Measurements from ENCODE around the gene ASPM.

Gene ASPM

GRCh38 chr1:197181982-197182381 is 35.5 kb upstream of the ASPM start:
- no CpG with 5 or more reads among the region's 3 CpGs for WGBS (ENCODE audit: extremely low coverage, insufficient coverage, low lambda C conversion rate)

GRCh38 chr1:197180252-197180878 is 33.9 kb upstream of the ASPM start:
- no peak overlapping the region for H2BK120ac ChIP-seq (ENCODE audit: low read depth, low read length)
- no peaks in the 10 kb centered on the region for H3K36me3 ChIP-seq (ENCODE audit: control insufficient read depth, insufficient read depth, low read length)
- H3K18ac ChIP-seq (ENCODE audit: low read length) = no peak overlapping the region
- peak; percentile 56 for DNase-seq
- H2BK15ac ChIP-seq (replicated peaks; ENCODE audit: low read depth) = no peak overlapping the region
- H3K23ac ChIP-seq (ENCODE audit: low read length) = no peak overlapping the region
- H3K9ac ChIP-seq (ENCODE audit: low read length) = no peak overlapping the region
- H3K79me2 ChIP-seq (ENCODE audit: control insufficient read depth, insufficient read depth, low read length) = no peaks in the 10 kb centered on the region
- no peaks in the 10 kb centered on the region for H3K27me3 ChIP-seq (ENCODE audit: insufficient read depth, low read length, poor library complexity)
- H4K5ac ChIP-seq (ENCODE audit: low read length) = no peak overlapping the region
- H3K56ac ChIP-seq (ENCODE audit: low read length) = no peak overlapping the region
- H4K8ac ChIP-seq (ENCODE audit: low read depth, low read length) = no peak overlapping the region
- H2BK5ac ChIP-seq (ENCODE audit: low read length) = no peak overlapping the region
- no peaks in the 10 kb centered on the region for H3K4me1 ChIP-seq (ENCODE audit: control insufficient read depth, low read depth, low read length)
- H3K4me3 ChIP-seq (ENCODE audit: low read length) = no peak overlapping the region
- no CpG with 5 or more reads among the region's 3 CpGs for WGBS (ENCODE audit: extremely low coverage, insufficient coverage, low lambda C conversion rate)
- H3K4ac ChIP-seq (ENCODE audit: low read depth, low read length) = no peak overlapping the region
- H3K79me1 ChIP-seq (ENCODE audit: low read length) = no peaks in the 10 kb centered on the region
- no peak overlapping the region for H3K27ac ChIP-seq (ENCODE audit: low read depth, low read length)
- no peak overlapping the region for H3K4me2 ChIP-seq (ENCODE audit: low read length)
- no peak overlapping the region for H2AK5ac ChIP-seq (ENCODE audit: low read length)

More at GRCh38 chr1:197181982-197182381, 35.5 kb upstream of the ASPM start:
- no peaks in the 10 kb centered on the region for H3K27me3 ChIP-seq (ENCODE audit: insufficient read depth, low read length, poor library complexity)
- H3K9ac ChIP-seq (ENCODE audit: low read length) = no peak overlapping the region
- no peak overlapping the region for H3K4ac ChIP-seq (ENCODE audit: low read depth, low read length)
- H2BK15ac ChIP-seq (replicated peaks; ENCODE audit: low read depth) = no peak overlapping the region
- no peak overlapping the region for H4K5ac ChIP-seq (ENCODE audit: low read length)
- no peak overlapping the region for H2BK120ac ChIP-seq (ENCODE audit: low read depth, low read length)
- H3K4me2 ChIP-seq (ENCODE audit: low read length) = no peak overlapping the region
- no peak overlapping the region for H3K56ac ChIP-seq (ENCODE audit: low read length)
- H3K4me3 ChIP-seq (ENCODE audit: low read length) = no peak overlapping the region
- no peak overlapping the region for H3K23ac ChIP-seq (ENCODE audit: low read length)
- H3K27ac ChIP-seq (ENCODE audit: low read depth, low read length) = no peak overlapping the region
- H3K79me2 ChIP-seq (ENCODE audit: control insufficient read depth, insufficient read depth, low read length) = no peaks in the 10 kb centered on the region
- no peak overlapping the region for H4K8ac ChIP-seq (ENCODE audit: low read depth, low read length)
- H3K4me1 ChIP-seq (ENCODE audit: control insufficient read depth, low read depth, low read length) = no peaks in the 10 kb centered on the region
- no peak overlapping the region for H2AK5ac ChIP-seq (ENCODE audit: low read length)
- no peak overlapping the region for H3K18ac ChIP-seq (ENCODE audit: low read length)
- no peaks in the 10 kb centered on the region for H3K79me1 ChIP-seq (ENCODE audit: low read length)
- no peaks in the 10 kb centered on the region for H3K36me3 ChIP-seq (ENCODE audit: control insufficient read depth, insufficient read depth, low read length)
- no peak overlapping the region for H2BK5ac ChIP-seq (ENCODE audit: low read length)
- no peak for DNase-seq

DNA sequence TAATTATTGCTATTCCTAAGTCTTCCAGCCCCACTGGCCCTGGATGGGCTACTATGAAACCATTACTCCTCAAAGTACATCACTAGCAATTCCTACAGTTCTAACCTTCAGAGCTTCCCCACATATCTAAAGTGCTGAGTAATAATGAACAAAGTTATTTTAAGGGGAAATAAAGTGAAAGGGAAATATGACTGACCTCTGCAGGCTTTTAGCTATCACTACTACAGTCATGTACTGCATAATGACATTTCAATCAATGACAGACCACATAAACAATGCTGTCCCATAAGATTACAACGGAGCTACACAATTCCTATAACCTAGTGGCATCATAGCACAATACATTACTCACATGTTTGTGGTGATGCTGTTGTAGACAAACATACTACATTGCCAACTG is 32.5 kb upstream of the ASPM start:
- Histone ChIP-seq H3K23ac (ENCODE audit: low read length) (no peak overlapping the region), H3K27me3 (ENCODE audit: insufficient read depth, low read length, poor library complexity) (no peaks in the 10 kb centered on the region), H4K5ac (ENCODE audit: low read length) (no peak overlapping the region), H4K8ac (ENCODE audit: low read depth, low read length) (no peak overlapping the region), H3K18ac (ENCODE audit: low read length) (no peak overlapping the region), H3K79me1 (ENCODE audit: low read length) (no peaks in the 10 kb centered on the region), H3K4ac (ENCODE audit: low read depth, low read length) (no peak overlapping the region), H2BK120ac (ENCODE audit: low read depth, low read length) (no peak overlapping the region), H2AK5ac (ENCODE audit: low read length) (no peak overlapping the region), H3K56ac (ENCODE audit: low read length) (no peak overlapping the region), H2BK5ac (ENCODE audit: low read length) (no peak overlapping the region), H3K36me3 (ENCODE audit: control insufficient read depth, insufficient read depth, low read length) (no peaks in the 10 kb centered on the region), H3K4me2 (ENCODE audit: low read length) (no peak overlapping the region), H2BK15ac (replicated peaks; ENCODE audit: low read depth) (no peak overlapping the region), H3K4me1 (ENCODE audit: control insufficient read depth, low read depth, low read length) (no peaks in the 10 kb centered on the region), H3K9ac (ENCODE audit: low read length) (no peak overlapping the region), H3K4me3 (ENCODE audit: low read length) (no peak overlapping the region), H3K27ac (ENCODE audit: low read depth, low read length) (no peak overlapping the region), H3K79me2 (ENCODE audit: control insufficient read depth, insufficient read depth, low read length) (no peaks in the 10 kb centered on the region)
- DNase-seq = no peak
- no CpG with 5 or more reads among the region's 1 CpG for WGBS (ENCODE audit: extremely low coverage, insufficient coverage, low lambda C conversion rate)

DNA sequence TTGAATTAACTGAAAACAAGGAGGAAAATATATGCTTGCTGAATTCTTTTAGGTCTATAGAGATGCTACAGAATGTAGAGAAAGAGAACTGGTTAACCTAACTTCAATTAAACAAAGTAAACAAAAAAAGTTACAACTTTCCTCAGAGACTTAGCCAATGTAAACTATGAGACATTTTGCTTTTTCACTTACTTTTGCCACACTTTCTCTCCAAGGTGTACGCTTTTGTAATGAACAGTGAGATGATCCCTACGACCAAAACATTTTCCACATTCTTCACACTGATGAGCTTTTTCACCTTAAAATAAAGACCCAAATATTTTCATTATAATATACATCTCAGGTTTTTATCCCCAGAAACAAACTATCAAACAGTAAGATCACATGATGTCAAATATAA is 28.3 kb upstream of the ASPM start:
- no CpG with 5 or more reads among the region's 2 CpGs for WGBS (ENCODE audit: extremely low coverage, insufficient coverage, low lambda C conversion rate)
- H3K4me3 ChIP-seq (ENCODE audit: low read length) = no peak overlapping the region
- H3K79me2 ChIP-seq (ENCODE audit: control insufficient read depth, insufficient read depth, low read length) = no peaks in the 10 kb centered on the region
- H2BK15ac ChIP-seq (replicated peaks; ENCODE audit: low read depth) = no peak overlapping the region
- H3K27ac ChIP-seq (ENCODE audit: low read depth, low read length) = no peak overlapping the region
- no peak overlapping the region for H3K18ac ChIP-seq (ENCODE audit: low read length)
- H3K36me3 ChIP-seq (ENCODE audit: control insufficient read depth, insufficient read depth, low read length) = no peaks in the 10 kb centered on the region
- H3K4me1 ChIP-seq (ENCODE audit: control insufficient read depth, low read depth, low read length) = no peaks in the 10 kb centered on the region
- DNase-seq = no peak
- H4K5ac ChIP-seq (ENCODE audit: low read length) = no peak overlapping the region
- H3K56ac ChIP-seq (ENCODE audit: low read length) = no peak overlapping the region
- H3K27me3 ChIP-seq (ENCODE audit: insufficient read depth, low read length, poor library complexity) = no peaks in the 10 kb centered on the region
- H2AK5ac ChIP-seq (ENCODE audit: low read length) = no peak overlapping the region
- H4K8ac ChIP-seq (ENCODE audit: low read depth, low read length) = no peak overlapping the region
- no peak overlapping the region for H3K9ac ChIP-seq (ENCODE audit: low read length)
- H2BK120ac ChIP-seq (ENCODE audit: low read depth, low read length) = no peak overlapping the region
- H3K79me1 ChIP-seq (ENCODE audit: low read length) = no peaks in the 10 kb centered on the region
- no peak overlapping the region for H3K4me2 ChIP-seq (ENCODE audit: low read length)
- no peak overlapping the region for H2BK5ac ChIP-seq (ENCODE audit: low read length)
- H3K23ac ChIP-seq (ENCODE audit: low read length) = no peak overlapping the region
- no peak overlapping the region for H3K4ac ChIP-seq (ENCODE audit: low read depth, low read length)

GRCh38 chr1:197173571-197174507 is 27.4 kb upstream of the ASPM start:
- H3K27me3 ChIP-seq (ENCODE audit: insufficient read depth, low read length, poor library complexity) = no peaks in the 10 kb centered on the region
- H4K5ac ChIP-seq (ENCODE audit: low read length) = no peak overlapping the region
- no peak overlapping the region for H3K27ac ChIP-seq (ENCODE audit: low read depth, low read length)
- H3K79me1 ChIP-seq (ENCODE audit: low read length) = no peaks in the 10 kb centered on the region
- no peak overlapping the region for H3K56ac ChIP-seq (ENCODE audit: low read length)
- no peak overlapping the region for H3K4me3 ChIP-seq (ENCODE audit: low read length)
- H3K18ac ChIP-seq (ENCODE audit: low read length) = no peak overlapping the region
- no peak overlapping the region for H3K9ac ChIP-seq (ENCODE audit: low read length)
- H4K8ac ChIP-seq (ENCODE audit: low read depth, low read length) = no peak overlapping the region
- H3K36me3 ChIP-seq (ENCODE audit: control insufficient read depth, insufficient read depth, low read length) = no peaks in the 10 kb centered on the region
- WGBS (ENCODE audit: extremely low coverage, insufficient coverage, low lambda C conversion rate) = no CpG with 5 or more reads among the region's 5 CpGs
- no peak overlapping the region for H2BK5ac ChIP-seq (ENCODE audit: low read length)
- no peak overlapping the region for H3K4ac ChIP-seq (ENCODE audit: low read depth, low read length)
- no peak overlapping the region for H2AK5ac ChIP-seq (ENCODE audit: low read length)
- no peak for DNase-seq
- no peak overlapping the region for H2BK120ac ChIP-seq (ENCODE audit: low read depth, low read length)
- H3K4me2 ChIP-seq (ENCODE audit: low read length) = no peak overlapping the region
- H3K23ac ChIP-seq (ENCODE audit: low read length) = no peak overlapping the region
- no peaks in the 10 kb centered on the region for H3K4me1 ChIP-seq (ENCODE audit: control insufficient read depth, low read depth, low read length)
- no peaks in the 10 kb centered on the region for H3K79me2 ChIP-seq (ENCODE audit: control insufficient read depth, insufficient read depth, low read length)
- H2BK15ac ChIP-seq (replicated peaks; ENCODE audit: low read depth) = no peak overlapping the region
